Mucosa of descending colon (tissue), 3 donors: ENCODE data around the gene THPO. TPM values are rescaled to one million over a fixed set of nuclear protein-coding genes. Genes with fewer than 3 reads are reported as not detected.

Experiments used
- ATAC-seq: fragments of 200-7000 bp; cut with Tn5 transposase; one replicate; pipeline ENCODE4 v1.9.1; 2020; ENCODE audit warnings: mild to moderate bottlenecking, moderate library complexity
- DNase-seq, 3 donors: peaks; one replicate each; pipeline ENCODE4 v3.0.0-alpha.2; 2020
- H3K36me3 ChIP-seq: fragments of 200-600 bp; one replicate; pipeline ENCODE4 v1.8.0; 2021; ENCODE audit warnings: low read depth, mild to moderate bottlenecking
- H3K4me1 ChIP-seq: fragments of 200-600 bp; one replicate; pipeline ENCODE4 v1.8.0; 2021; ENCODE audit warnings: low read depth, mild to moderate bottlenecking
- H3K4me3 ChIP-seq: fragments of 200-600 bp; one replicate; pipeline ENCODE4 v1.8.0; 2021; ENCODE audit warnings: mild to moderate bottlenecking
- H3K9me3 ChIP-seq: fragments of 200-600 bp; one replicate; pipeline ENCODE4 v1.8.0; 2021; ENCODE audit warnings: mild to moderate bottlenecking
- CTCF ChIP-seq: fragments of 200-600 bp; IDR thresholded peaks from one replicate; pipeline ENCODE4 v1.8.0; 2022; ENCODE audit warnings: antibody characterized with exemption, mild to moderate bottlenecking
- intact Hi-C, 2 donors: fragments of 100-400 bp; cut with DNase I in 1 of 2; cut with micrococcal nuclease in 1 of 2; formaldehyde crosslinking; loops; one replicate each; pipeline versions ENCODE4 v1.11.0 to v1.11.1; 2022; cut with DNase I, micrococcal nuclease
- total RNA-seq, 3 donors: library from RNA; stranded (reverse); fragmentation: NEBNext Ultra II Directional in 2 of 3; extraction: Animal tissue kit (Norgen Biotek cat#: 25700) in 2 of 3; gene quantifications; one replicate each; pipeline versions ENCODE4 v1.2.1 to v1.2.4, GENCODE V29; 2021 to 2023
- donor health status: DM: no; HTN: no; CAD: no; lungs with moderate emphysema.
- donor health status: DM: no; HTN: no; CAD: no.
- donor health status: DM: no; HTN: yes; CAD: no.

THPO gene
- total RNA-seq, 3 donors from 2014 or later, result 0.14 to 0.63 TPM; not detected in 1

GRCh38 chr3:184388936-184389230 is 10.9 kb upstream of the THPO start:
- no peak for TF ChIP-seq CTCF
- ATAC-seq (no peak), DNase-seq (no peak)
- Histone ChIP-seq H3K9me3 (no peaks in the 10 kb centered on the region), H3K4me1 (no peaks in the 10 kb centered on the region), H3K4me3 (no peak overlapping the region), H3K36me3 (no peaks in the 10 kb centered on the region)
- intact Hi-C loops, result no loop called here

GRCh38 chr3:184388164-184388935 is 10.3 kb upstream of the THPO start:
- Histone ChIP-seq H3K4me3 (no peak overlapping the region), H3K36me3 (no peaks in the 10 kb centered on the region), H3K9me3 (no peaks in the 10 kb centered on the region), H3K4me1 (no peaks in the 10 kb centered on the region)
- TF ChIP-seq CTCF, result no peak
- DNase-seq (no peak), ATAC-seq (no peak)
- intact Hi-C loops, result no loop called here

- DNase-seq, result no peak
- TF ChIP-seq CTCF, result no peak
- Histone ChIP-seq H3K9me3 (no peaks in the 10 kb centered on the region), H3K36me3 (no peaks in the 10 kb centered on the region), H3K4me3 (no peak overlapping the region), H3K4me1 (no peaks in the 10 kb centered on the region)
- no peak for ATAC-seq
- intact Hi-C loops, result no loop called here
Measured at GRCh38 chr3:184387174-184387714, 9.2 kb upstream of the THPO start.

GRCh38 chr3:184386047-184386806 is 8.2 kb upstream of the THPO start:
- no peak for DNase-seq
- no peak for ATAC-seq
- intact Hi-C loops, result no loop called here
- Histone ChIP-seq H3K36me3 (no peaks in the 10 kb centered on the region), H3K9me3 (no peaks in the 10 kb centered on the region), H3K4me3 (no peak overlapping the region), H3K4me1 (no peaks in the 10 kb centered on the region)
- no peak for TF ChIP-seq CTCF

- Histone ChIP-seq H3K9me3 (no peaks in the 10 kb centered on the region), H3K4me3 (no peak overlapping the region), H3K4me1 (peaks cover 4% of the 10 kb centered on the region), H3K36me3 (no peaks in the 10 kb centered on the region)
- intact Hi-C loops, result no loop called here
- TF ChIP-seq CTCF, result no peak
- ATAC-seq (no peak), DNase-seq (no peak)
Measured at GRCh38 chr3:184384856-184385422, 6.9 kb upstream of the THPO start.
